Measurements from ENCODE around the gene DYNC1I1.

Gene DYNC1I1

GRCh38 chr7:96033009-96033598, 260.8 kb downstream of the DYNC1I1 start:
- DNase-seq, result no peak

DNA sequence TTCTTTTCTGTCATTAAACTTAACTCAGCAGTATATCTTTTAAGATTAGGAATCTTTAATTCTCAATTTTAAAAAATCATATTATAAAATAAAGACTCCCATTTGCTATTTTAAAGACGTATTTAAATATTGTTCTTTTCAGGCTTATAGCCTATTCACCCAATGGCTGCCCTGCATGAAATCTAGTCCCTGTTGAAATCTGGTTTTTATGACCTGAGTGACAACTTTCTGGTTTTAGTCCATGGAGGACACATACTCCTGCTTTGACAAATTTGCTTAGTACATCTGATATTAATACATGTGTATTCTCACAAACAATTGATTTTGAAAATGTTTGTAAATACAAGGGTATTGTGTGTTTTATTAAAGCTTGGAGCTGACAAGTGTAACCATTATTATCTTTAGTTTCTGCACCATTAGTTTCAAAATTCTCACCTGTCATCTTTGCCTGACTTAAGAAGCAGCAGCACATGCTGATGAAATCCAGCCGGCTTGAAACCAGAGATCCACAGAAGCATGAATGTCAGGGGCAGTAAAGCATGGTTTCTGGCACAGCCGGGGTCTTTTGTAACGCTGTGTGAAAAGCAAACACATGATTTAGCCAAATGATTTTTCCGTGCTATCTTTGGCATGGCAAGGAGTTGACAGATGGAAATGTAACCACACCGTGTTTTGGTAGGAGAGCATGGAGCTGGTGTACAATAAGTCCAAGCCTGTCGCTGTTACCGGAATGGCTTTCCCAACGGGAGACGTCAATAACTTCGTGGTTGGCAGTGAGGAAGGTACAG, 262.8 kb downstream of the DYNC1I1 start:
- DNase-seq, result peak; percentile 84

- DNase-seq, result no peak
Observed at GRCh38 chr7:96040250-96040772, 268.0 kb downstream of the DYNC1I1 start.

DNA sequence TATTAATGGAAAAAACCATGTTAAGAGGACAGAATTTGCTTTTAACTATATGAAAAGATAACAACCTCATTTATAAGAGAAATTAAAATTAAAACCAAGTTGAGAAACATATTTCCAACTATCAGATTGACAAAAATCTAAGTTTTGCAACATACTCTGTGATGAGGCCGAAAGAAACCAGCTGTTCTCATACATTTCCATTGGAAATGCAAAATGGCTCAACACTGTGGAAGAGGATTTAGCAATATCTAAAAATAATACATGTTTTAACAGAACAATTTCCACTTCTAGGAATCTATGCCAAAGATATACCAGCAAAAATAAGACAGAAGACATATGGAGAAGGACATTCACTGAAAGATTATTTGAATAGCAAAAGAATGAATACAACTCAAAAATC, 268.8 kb downstream of the DYNC1I1 start:
- no peak for DNase-seq

DNA sequence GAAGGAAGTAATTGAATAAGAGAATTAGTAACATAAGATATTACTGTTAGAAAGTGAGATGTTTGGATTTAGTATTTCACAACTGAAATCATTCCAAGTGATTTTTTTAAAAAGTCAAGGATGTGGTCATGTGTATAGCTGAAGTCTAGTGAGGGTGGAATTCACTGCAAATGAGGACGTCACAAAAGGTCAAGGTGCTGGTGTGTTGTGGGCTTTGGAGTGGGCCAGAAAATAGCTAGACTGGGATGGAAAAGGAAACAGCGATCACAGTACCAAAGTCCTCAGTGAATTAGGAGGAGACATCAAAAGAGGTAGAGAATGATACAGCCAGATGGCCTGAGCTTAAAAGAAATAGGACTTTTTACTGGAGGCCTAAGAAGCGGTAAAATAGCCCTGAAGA, 272.8 kb downstream of the DYNC1I1 start:
- no peak for DNase-seq

DNA sequence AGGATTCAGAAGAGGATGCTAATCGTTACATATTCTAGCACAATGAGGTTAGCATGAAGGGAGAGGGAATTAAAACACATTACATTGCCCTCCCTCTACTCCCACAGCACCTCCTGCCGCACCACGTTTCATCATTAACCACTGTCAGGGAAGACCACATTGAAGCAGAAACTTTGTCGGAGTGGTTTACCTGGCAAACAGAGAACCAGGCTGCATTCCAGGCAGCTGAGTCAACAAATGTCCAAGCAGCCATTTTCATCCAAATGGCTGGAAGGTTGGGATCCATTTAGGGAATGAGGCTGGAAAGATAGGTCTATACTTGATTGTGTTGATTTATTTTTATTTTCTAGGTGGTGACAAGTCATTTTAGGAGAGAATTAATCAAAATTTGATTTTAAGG, 273.6 kb downstream of the DYNC1I1 start:
- DNase-seq, result no peak

DNA sequence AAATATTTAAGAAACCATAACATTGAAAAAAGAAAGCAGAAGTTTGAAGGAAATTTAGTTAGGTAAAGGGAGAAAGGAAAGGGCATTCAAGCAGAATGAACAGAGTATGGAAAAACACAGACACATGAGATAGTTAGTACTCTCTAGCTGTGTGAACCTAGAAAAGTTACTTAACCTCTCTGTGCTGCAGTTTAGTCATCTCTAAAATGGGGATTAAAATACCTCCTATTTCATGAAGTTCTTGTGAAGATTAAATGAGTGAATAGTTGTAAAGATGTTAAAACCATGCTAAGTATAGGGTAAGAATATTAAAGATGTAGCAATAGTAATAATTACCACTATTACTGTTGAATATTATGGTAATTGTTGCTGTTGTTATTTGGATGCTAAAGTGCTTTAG, 279.9 kb downstream of the DYNC1I1 start:
- no peak for DNase-seq

- no peak for DNase-seq
Observed at GRCh38 chr7:96052860-96053470, 280.6 kb downstream of the DYNC1I1 start.

DNA sequence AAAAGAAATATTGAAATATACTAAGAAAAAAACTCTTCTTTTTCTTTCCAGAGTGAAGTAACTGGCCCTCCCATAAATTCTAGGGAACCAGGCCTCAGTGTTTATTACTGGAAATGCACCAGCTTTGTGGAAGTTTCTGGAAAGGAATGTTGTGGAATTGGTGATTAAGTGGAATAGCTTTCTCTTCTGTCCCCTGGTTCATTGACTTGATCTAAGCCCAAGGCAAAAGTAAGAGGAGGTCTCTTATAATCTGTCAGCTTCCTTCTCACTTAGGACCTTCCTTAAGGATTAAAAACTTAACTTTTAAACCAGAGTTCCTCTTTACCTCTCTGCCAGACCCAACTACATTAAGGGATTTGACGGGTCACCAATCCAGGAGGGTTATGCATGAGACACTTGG, 283.4 kb downstream of the DYNC1I1 start:
- DNase-seq, result no peak

DNA sequence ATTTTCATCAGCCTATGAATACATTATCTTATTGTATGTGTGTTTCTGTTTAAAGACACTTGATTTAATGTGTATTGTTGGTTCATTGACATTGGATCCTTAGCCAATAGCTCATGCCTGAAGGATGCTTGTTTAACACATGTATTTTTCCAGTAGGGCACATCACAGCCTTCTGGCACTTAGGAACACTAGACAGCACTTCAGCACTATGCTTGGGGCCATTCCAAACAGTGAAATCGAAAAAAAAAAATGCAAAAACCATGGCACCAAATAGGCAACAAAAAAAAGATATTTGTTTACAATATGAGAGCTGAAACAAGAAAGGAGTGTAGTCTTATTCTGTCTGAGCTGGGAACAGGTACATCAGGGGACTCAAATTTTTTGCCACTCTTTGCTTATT, 286.7 kb downstream of the DYNC1I1 start:
- DNase-seq, result no peak

- no peak for DNase-seq
Observed at GRCh38 chr7:96061009-96061408, 288.7 kb downstream of the DYNC1I1 start.

DNA sequence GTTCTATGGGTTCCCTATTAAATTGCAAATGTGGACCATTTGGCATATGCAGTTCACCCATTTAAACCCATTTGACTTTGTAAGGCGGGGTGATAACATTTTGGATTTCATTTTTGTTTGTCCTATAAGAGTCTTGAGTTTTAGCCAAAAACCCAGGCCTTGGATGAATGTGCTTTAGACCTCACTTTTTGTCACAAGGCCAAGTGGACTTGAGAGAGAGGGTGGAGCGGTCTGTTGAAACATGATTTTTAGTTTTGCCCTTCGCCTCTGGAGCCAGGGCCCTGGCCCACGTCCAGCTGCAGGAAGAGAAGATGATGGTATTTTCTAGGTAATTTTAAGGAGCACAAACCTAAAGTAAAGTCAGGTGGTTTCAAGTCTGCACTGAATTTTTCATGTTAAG, 289.5 kb downstream of the DYNC1I1 start:
- DNase-seq, result no peak

DNA sequence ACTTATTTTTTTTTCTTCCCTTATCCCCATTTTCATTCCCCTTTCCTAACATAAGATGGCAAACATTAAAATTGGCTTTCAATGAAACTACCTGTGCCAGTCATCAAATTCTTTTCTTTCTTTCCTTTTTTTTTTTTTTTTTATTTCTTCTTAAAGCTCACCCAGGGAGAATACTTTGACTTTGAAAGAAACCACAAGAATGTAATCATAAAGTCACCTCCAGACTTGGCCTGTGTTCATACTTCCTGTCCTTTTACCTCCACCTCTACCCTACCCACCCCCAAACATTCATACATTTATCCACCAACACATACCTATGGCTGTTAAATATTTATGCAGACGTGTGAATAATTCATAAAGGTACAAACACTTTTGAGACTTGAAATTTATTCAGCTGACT, 295.0 kb downstream of the DYNC1I1 start:
- DNase-seq, result no peak

DNA sequence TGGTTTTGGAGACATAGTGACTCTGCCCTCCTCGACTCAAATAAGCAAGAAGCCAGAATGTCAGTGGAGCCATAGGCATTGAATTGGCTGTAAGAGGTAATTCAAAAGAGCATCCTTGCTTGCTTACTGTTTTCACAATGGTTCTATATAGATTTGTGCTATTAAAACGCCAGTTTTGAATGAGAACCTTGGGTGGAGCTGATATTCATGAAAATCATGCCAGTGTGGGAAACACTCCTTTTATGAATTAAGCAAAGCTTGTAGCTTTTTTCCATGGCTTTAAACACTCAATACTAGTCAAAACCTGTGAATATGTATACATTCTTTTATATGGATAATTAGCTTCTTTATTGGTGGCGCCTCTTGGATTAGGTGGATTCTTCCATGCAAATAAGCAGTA, 297.0 kb downstream of the DYNC1I1 start:
- no peak for DNase-seq

DNA sequence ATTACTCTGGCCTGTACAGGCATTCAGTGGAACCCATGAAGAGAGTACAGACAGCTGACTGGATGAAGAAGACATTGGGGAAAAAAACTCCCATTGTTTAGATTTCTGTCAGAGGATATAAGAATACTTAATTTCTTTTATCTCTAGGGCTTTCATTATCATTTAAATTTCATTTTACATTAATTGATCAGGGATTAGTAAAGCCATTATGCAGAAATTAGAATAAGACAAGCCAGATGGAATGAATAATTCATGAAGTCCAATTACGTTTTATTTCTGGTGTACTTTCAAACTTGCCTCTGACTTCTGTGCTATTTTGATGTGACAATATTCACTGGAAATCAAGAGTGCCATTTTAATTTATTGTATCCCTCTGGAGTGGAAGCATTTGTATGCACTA, 302.5 kb downstream of the DYNC1I1 start:
- no peak for DNase-seq

DNA sequence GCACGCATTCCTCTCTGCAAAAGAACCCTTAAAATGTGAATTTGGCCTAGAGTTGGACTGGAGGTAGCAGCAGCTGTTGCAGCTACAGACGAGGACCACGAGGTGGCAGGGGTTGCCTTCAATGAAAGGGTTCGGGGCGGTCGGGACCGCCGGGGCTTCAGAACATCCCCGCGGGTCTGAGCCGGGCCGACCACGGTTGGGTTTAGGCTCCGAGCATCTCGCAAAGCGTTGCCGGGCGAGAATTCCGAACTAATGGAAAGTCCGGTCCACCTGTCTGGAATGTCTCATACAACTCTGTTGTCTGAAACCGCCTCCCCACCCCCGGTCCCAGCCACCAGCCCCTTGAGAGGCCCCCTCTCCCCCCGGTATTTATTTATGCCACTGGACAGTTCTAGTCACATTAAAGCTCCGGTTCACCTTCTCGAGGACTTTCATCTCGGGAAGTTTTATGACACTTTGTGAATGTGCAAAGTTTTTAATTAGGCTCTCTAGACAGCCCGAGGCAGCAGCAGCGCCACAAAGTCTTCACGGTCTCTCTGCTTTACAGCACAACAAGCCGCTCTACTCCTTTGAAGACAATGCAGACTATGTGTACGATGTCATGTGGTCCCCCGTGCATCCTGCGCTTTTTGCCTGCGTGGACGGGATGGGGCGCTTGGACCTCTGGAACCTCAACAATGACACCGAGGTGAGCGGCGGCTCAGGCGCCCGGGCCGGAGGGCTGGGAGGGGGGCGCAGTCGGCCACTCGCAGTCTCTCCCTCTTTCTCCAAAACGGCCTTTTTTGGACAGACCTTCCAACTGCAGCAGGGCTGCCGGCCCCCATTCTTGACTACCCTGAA, 303.4 kb downstream of the DYNC1I1 start:
- DNase-seq, result peak; percentile 79

DNA sequence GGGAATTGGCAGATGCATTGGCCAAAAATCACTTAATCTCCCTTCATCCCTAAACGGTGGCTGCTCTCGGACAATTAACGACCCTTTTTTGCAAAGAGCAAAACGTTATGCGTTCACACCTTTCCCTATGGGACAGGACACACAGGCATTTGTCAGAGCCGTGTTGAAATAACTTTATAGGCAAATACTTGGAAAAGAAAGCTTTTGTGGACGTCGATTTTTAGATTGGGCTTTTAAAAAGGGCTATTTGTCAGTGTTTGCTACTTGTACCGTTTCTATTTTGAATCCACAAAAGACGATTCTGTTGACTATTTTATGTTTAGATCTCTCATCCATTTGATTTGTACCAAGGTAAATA, 304.0 kb downstream of the DYNC1I1 start:
- no peak for DNase-seq

- peak; percentile 85 for DNase-seq
Observed at GRCh38 chr7:96080027-96080426, 307.7 kb downstream of the DYNC1I1 start.

- DNase-seq, result peak; percentile 97
Observed at GRCh38 chr7:96084881-96085553, 312.7 kb downstream of the DYNC1I1 start.

- DNase-seq, result peak; percentile 92
Observed at GRCh38 chr7:96085953-96086352, 313.6 kb downstream of the DYNC1I1 start.

DNA sequence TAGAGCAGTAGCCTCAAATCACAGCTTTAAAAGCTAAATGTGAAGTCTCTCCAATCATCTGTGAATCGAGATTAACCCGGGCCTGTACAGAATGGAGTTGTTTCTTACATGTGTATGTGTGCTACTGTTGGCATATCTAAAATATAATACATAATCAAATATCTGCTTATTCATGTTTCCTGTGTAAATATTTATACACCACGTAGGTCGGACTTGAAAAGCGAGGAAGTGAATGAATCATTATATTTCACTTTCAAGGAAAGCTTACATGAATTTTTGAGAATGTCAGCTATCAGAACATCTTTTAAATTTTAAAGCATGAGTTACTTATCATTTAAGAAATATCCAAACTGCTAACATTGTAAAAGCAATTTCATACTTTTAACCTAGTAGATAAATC, 316.2 kb downstream of the DYNC1I1 start:
- DNase-seq, result peak; percentile 69

DNA sequence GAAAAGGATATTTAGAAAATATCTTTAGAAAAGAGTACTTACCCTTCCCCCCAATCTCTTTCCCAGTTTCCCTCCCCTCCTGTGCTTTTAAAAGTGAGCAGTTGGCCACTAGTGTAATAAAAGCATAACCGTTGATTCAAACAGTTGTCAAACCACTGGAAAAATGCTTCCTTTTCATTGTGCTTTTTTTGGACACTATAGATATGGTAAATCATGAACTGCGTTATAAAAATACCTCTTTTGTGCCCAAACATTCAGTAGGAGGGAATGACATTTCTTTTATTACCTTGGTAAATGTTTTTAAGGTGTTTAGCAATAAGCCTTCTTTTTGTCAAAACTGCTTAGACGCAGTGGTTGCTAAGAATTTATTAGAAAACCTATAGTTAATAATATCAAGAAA, 317.2 kb downstream of the DYNC1I1 start:
- DNase-seq, result no peak

- peak; percentile 94 for DNase-seq
Observed at GRCh38 chr7:96090756-96091155, 318.4 kb downstream of the DYNC1I1 start.
